Mucosa of rectum (tissue), 2 donors: Measurements from ENCODE around the gene BRCA1.
"Not testable (repeated sequence)": the region's sequence is repeated elsewhere in the genome, so short reads cannot be mapped to it uniquely, and the experiment has no call there.

ENCODE experiments used
- H3K27ac ChIP-seq, 2 donors: one replicate each; pipeline ENCODE4 v1.7.0; 2013; ENCODE audit warnings: inconsistent platforms in 2 of 2, low read depth in 2 of 2, low read length in 2 of 2
- H3K27me3 ChIP-seq, 2 donors: one replicate each; pipeline ENCODE4 v1.7.0; 2013; ENCODE audit warnings: low read length in 2 of 2; ENCODE audit not compliant: control insufficient read depth in 2 of 2, insufficient read depth in 2 of 2
- H3K36me3 ChIP-seq, 2 donors: one replicate each; pipeline ENCODE4 v1.7.0; 2013; ENCODE audit warnings: low read length in 2 of 2; ENCODE audit not compliant: control insufficient read depth in 2 of 2, insufficient read depth in 2 of 2
- H3K4me1 ChIP-seq, 2 donors: one replicate each; pipeline ENCODE4 v1.7.0; 2013; ENCODE audit warnings: low read length in 2 of 2, mild to moderate bottlenecking in 1 of 2; ENCODE audit not compliant: control insufficient read depth in 2 of 2, insufficient read depth in 2 of 2
- H3K4me3 ChIP-seq, 2 donors: one replicate each; pipeline ENCODE4 v1.7.0; 2013; ENCODE audit warnings: low read length in 2 of 2
- H3K9ac ChIP-seq, 2 donors: one replicate each; pipeline ENCODE4 v1.7.0; 2013; ENCODE audit warnings: low read length in 2 of 2, low read depth in 1 of 2, mild to moderate bottlenecking in 1 of 2
- H3K9me3 ChIP-seq, 2 donors: one replicate each; pipeline ENCODE4 v1.7.0; 2013; ENCODE audit warnings: low read length in 2 of 2; ENCODE audit not compliant: control insufficient read depth in 2 of 2
- donor health status: healthy.
- donor health status: Normal muscosa, but diverticular disease.

Gene BRCA1

DNA sequence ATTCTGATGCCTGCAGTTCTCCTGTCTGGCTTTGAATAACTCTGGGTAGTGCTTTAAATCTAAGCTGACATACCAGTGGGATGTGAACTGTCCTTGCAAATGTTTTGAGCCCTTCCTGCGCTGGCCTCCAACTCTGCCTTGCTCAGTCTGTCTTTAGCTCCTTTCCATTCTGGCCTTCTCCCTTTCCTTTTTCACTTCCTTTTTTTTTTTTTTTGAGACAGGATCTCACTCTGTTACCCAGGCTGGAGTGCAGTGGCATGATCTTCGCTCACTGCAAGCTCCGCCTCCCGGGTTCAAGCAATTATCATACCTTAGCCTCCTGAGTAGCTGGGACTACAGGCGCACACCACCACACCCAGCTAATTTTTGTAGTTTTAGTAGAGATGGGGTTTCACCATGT lies 8.3 kb upstream of the BRCA1 start:
- H3K4me3 ChIP-seq, H3K27ac ChIP-seq, H3K27me3 ChIP-seq, H3K4me1 ChIP-seq, H3K9ac ChIP-seq, H3K9me3 ChIP-seq: not testable (repeated sequence)
- peaks cover 12 to 19% of the 10 kb centered on the region in 2 donors for H3K36me3 ChIP-seq

GRCh38 chr17:43132117-43132516 lies 7.0 kb upstream of the BRCA1 start:
- H3K4me1 ChIP-seq: no peaks in the 10 kb centered on the region
- no peaks in the 10 kb centered on the region for H3K27me3 ChIP-seq
- no peak overlapping the region for H3K27ac ChIP-seq
- no peak overlapping the region for H3K4me3 ChIP-seq
- peaks cover 14 to 23% of the 10 kb centered on the region in 2 donors for H3K36me3 ChIP-seq
- no peaks in the 10 kb centered on the region for H3K9me3 ChIP-seq
- no peak overlapping the region for H3K9ac ChIP-seq

- Histone ChIP-seq H3K27ac (no peak overlapping the region), H3K36me3 (peaks cover 11 to 17% of the 10 kb centered on the region in 2 donors), H3K4me3 (no peak overlapping the region)
Observed at GRCh38 chr17:43129671-43130010, 4.5 kb upstream of the BRCA1 start.

GRCh38 chr17:43127333-43127876 lies 2.2 kb upstream of the BRCA1 start:
- not testable (repeated sequence) for H3K9ac ChIP-seq, H3K4me1 ChIP-seq, H3K27me3 ChIP-seq, H3K4me3 ChIP-seq, H3K27ac ChIP-seq, H3K9me3 ChIP-seq
- H3K36me3 ChIP-seq: peaks cover 2 to 10% of the 10 kb centered on the region in 2 donors

More at GRCh38 chr17:43129671-43130010, 4.5 kb upstream of the BRCA1 start:
- Histone ChIP-seq H3K27me3 (no peaks in the 10 kb centered on the region), H3K9ac (no peak overlapping the region), H3K9me3 (no peaks in the 10 kb centered on the region), H3K4me1 (peaks cover 7 to 8% of the 10 kb centered on the region in 2 donors)

- H3K27me3 ChIP-seq: no peaks in the 10 kb centered on the region
- H3K9me3 ChIP-seq: no peaks in the 10 kb centered on the region
- peaks cover 7 to 8% of the 10 kb centered on the region in 2 donors for H3K4me1 ChIP-seq
- no peak overlapping the region for H3K9ac ChIP-seq
- H3K36me3 ChIP-seq: peaks cover 2 to 9% of the 10 kb centered on the region in 2 donors
- H3K4me3 ChIP-seq: no peak overlapping the region
- no peak overlapping the region for H3K27ac ChIP-seq
Observed at GRCh38 chr17:43126911-43127290, 1.7 kb upstream of the BRCA1 start.

GRCh38 chr17:43125967-43126910 lies 1.1 kb upstream of the BRCA1 start:
- Histone ChIP-seq H3K27ac (peak overlapping the region; percentile 88 to 90), H3K36me3 (peaks cover 2 to 9% of the 10 kb centered on the region in 2 donors), H3K4me1 (peaks cover 7 to 8% of the 10 kb centered on the region in 2 donors), H3K9ac (peak overlapping the region; percentile 84), H3K9me3 (no peaks in the 10 kb centered on the region), H3K4me3 (peak overlapping the region; percentile 73 to 89), H3K27me3 (no peaks in the 10 kb centered on the region)

DNA sequence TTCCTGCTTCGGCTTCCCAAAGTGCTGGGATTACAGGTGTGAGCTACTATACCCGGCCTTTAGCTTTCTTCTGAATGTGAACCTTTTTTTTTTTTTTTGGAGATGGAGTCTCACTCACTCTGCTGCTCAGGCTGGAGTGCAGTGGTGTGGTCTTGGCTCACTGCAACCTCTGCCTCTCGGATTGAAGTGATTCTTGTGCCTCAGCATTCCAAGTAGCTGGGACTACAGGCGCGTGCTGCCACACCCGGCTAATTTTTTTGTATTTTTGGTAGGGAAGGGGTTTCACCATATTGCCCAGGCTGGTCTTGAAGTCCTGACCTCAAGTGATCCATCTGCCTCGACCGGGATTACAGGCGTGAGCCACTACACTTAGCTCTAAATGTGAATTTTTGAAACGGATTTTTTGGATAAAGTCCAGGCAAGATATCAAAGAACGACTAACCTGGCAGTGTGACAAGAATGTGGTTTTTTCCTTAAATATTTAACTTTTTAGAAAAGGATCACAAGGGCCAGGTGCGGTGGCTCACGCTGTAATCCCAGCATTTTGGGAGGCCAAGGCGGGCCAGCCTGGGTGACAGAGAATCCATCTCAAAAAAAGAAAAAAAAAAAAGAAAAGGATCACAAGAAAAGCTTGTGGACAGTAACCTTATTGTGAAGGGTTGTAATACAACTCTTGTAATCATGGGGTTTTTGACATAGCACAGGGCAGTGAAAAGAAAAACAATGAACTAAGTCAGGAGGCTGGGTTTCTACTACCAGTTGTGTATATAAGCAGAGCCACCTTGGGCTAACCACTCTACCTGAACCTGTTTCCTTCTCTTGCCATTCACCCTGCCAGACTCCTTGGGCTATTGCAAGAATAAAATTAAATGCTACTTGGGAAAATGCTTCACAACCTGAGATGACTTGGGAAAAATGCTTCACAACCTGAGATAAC lies 6.2 kb downstream of the BRCA1 start:
- Histone ChIP-seq H3K27ac (no peak overlapping the region), H3K9me3 (no peaks in the 10 kb centered on the region), H3K4me3 (no peak overlapping the region), H3K27me3 (no peaks in the 10 kb centered on the region), H3K36me3 (no peaks in the 10 kb centered on the region), H3K9ac (no peak overlapping the region), H3K4me1 (no peaks in the 10 kb centered on the region)

- H3K9me3 ChIP-seq: no peaks in the 10 kb centered on the region
- no peaks in the 10 kb centered on the region for H3K36me3 ChIP-seq
- no peaks in the 10 kb centered on the region for H3K4me1 ChIP-seq
- no peak overlapping the region for H3K27ac ChIP-seq
- H3K9ac ChIP-seq: no peak overlapping the region
- no peak overlapping the region for H3K4me3 ChIP-seq
- no peaks in the 10 kb centered on the region for H3K27me3 ChIP-seq
Observed at GRCh38 chr17:43114151-43114552, 11.0 kb downstream of the BRCA1 start.

GRCh38 chr17:43106552-43106951 lies 18.6 kb downstream of the BRCA1 start:
- Histone ChIP-seq H3K27ac (no peak overlapping the region), H3K4me3 (no peak overlapping the region), H3K9me3 (no peaks in the 10 kb centered on the region)

GRCh38 chr17:43105146-43105545 lies 20.0 kb downstream of the BRCA1 start:
- H3K4me1 ChIP-seq: no peaks in the 10 kb centered on the region
- H3K9me3 ChIP-seq: no peaks in the 10 kb centered on the region
- H3K27ac ChIP-seq: no peak overlapping the region
- H3K9ac ChIP-seq: no peak overlapping the region
- no peaks in the 10 kb centered on the region for H3K36me3 ChIP-seq
- no peaks in the 10 kb centered on the region for H3K27me3 ChIP-seq
- no peak overlapping the region for H3K4me3 ChIP-seq

More at GRCh38 chr17:43106552-43106951, 18.6 kb downstream of the BRCA1 start:
- Histone ChIP-seq H3K36me3 (no peaks in the 10 kb centered on the region), H3K27me3 (no peaks in the 10 kb centered on the region), H3K4me1 (no peaks in the 10 kb centered on the region), H3K9ac (no peak overlapping the region)
